Cerebellar nuclear complex (tissue), 1 donor: Measurements from ENCODE around the gene ABCF3.
A peak's percentile ranks its signal among the peaks of the same experiment; 100 is the strongest.

Source experiments
- DNase-seq, 2 experiments: peaks; one replicate each; lab custom pipeline; 2025; lab: John Stamatoyannopoulos, UW

The ABCF3 gene

DNA sequence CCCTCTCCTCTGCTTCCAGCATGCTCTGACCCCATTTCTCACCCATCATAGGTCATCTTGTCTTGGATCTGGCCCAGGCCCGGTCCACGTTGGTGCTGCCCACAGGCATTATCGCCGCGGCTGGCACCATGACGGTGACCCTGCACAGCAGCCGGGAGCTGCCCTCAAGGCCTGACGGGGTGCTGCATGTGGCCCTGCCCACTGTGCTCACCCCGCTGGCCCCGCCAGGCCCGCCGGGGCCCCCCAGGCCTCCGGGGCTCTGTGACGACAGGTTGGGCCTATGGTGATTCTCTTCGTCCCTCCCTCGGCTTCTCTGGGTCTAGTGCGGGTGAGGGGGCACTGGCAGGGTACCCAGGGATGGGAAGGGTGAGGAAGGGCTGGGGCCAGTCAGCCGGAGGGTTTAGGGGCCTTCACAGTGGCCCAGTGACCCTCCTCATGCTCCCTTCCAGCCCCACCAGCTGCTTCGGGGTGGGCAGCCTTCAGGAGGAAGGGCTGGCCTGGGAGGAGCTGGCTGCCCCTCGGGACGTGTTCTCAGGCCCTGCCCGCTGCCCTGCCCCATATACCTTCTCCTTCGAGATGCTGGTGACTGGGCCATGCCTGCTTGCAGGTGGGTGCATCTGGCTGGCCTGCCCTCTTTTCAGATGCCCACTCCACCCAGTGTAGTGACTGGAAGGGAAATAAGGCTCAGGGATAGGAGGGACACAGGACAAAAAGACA lies 47.3 kb downstream of the ABCF3 start:
- DNase-seq, result no peak

DNA sequence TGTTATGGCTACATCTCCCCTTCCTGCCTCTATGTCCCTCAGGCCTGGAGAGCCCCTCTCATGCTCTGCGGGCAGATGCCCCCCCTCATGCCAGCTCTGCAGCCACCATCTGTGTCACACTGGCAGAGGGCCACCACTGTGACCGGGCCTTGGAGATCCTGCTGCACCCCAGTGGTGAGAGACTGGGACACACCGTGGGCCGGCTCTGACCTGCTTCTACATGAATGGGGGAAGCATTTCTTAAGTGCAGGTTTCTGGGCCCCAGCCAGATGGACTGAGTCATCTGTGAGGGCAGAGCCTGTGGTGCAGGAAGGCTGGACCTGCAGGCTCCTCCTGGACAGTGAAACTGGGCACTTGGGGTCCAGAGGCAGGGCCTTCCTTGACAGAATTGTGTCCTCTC lies 48.2 kb downstream of the ABCF3 start:
- peak; percentile 6 to 82 for DNase-seq

DNA sequence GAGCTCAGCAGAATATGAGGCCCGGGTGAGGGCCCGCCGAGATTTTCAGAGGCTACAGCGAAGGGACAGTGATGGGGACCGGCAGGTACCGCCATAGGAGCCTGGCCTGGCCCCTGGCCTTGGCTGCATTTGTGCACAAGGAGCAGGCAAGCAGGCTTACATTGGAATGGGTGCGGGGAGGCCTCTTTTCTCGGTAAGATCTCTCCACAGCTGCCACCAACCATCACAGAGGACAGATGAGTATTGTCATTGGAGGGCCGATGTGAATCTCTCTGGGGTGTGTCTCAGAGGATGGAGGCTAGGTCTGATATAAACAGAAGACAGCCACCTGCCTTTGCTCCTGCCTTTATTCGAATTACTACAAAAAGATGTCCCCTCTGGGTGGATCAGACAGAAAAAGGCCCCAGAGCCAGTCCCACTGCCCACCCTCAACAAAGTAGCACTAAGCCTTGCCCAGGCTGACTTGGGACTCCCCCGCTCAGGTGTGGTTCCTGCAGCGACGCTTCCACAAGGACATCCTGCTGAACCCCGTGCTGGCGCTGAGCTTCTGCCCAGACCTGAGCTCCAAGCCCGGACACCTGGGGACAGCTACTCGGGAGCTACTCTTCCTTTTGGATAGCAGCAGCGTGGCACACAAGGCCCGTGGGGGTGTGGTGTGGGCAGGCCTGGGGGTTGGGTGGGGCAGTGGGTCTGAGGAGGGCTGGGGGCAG lies 48.8 kb downstream of the ABCF3 start:
- DNase-seq, result no peak

DNA sequence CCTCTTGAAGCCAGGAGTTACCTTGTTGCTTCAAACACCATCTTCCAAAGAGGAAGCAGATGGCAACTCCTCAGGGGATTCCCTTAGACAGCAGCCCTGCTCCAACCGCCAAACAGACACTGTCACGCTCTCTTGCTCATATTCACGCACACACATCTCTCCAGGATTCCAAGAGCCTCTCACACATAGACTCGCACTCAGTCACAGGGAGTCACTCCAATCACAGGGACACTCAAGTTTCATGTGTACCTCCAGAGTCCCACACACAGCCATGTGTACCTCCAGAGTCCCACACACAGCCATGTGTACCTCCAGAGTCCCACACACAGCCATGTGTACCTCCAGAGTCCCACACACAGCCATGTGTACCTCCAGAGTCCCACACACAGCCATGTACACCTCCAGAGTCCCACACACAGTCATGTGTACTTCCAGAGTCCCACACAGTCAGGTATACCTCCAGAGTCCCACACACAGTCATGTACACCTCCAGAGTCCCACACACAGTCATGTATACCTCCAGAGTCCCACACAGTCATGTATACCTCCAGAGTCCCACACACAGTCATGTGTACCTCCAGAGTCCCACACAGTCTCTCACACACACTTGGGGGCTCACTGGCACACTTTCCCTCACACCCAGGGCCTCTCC lies 49.5 kb downstream of the ABCF3 start:
- DNase-seq, result no peak

DNA sequence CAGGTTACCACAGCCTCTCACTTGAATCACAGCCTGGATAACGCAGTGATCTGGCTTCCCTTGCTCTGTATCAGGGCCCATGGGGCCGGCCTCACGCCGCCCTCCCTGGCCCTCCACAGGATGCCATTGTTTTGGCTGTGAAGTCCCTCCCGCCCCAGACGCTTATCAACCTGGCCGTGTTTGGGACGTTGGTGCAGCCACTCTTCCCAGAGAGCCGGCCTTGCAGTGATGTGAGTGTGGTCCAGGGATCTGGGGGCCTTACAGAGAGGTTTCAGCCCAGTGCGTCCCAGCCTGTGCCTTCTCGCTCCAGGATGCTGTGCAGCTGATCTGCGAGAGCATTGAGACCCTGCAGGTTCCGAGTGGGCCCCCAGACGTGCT lies 50.0 kb downstream of the ABCF3 start:
- no peak for DNase-seq

DNA sequence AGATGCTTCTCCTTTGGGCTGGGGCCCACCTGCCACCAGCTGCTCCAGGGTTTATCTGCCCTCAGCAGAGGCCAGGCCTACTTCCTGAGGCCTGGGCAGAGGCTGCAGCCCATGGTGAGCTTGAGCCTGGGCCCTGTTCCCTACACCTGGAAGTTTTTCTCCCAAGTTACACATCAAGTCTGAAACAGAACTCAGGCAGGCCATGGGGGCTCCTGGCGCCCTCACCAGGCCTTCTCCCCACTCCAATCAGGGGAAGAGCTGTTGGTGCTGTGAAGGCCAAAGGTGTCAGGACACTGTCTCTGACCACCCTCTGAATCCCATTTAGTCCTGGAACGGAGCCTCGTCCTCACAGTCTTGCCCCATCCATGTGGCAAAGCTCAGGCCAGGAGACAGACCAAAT lies 50.6 kb downstream of the ABCF3 start:
- no peak for DNase-seq

DNA sequence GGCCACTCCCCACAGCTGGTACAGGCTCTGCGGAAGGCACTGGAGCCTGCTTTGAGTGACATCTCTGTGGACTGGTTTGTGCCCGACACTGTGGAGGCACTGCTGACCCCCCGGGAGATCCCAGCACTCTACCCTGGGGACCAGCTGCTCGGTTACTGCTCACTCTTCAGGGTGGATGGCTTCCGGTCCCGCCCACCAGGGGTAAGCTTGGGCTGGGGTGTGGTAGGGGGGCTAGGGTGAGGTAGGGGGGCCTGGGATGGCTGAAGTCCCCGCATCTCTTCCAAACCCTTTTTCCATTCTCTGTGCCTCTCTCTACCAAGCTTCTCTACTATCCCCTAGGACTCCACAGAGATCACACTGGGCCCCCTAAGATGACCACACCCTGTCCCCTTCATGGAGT lies 51.2 kb downstream of the ABCF3 start:
- DNase-seq, result no peak

DNA sequence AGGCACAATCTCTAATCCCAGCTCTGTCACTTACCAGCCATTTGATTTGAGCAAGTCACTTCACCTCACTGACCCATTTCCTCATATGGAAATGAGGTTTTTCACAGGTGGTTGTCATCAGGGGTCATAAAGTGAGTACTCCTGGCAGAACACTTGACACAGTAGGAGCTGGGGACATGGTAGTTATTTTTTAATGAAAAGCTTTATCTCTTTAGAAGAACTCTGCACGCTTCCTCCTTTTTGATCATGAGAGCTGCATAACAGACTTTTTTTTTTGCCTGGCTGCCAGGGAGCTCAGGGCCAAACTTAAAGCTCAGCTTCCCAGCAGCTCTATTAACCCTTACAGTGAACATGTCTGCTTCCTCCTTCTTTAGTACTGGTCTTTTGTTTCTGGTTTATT lies 51.8 kb downstream of the ABCF3 start:
- DNase-seq, result no peak

DNA sequence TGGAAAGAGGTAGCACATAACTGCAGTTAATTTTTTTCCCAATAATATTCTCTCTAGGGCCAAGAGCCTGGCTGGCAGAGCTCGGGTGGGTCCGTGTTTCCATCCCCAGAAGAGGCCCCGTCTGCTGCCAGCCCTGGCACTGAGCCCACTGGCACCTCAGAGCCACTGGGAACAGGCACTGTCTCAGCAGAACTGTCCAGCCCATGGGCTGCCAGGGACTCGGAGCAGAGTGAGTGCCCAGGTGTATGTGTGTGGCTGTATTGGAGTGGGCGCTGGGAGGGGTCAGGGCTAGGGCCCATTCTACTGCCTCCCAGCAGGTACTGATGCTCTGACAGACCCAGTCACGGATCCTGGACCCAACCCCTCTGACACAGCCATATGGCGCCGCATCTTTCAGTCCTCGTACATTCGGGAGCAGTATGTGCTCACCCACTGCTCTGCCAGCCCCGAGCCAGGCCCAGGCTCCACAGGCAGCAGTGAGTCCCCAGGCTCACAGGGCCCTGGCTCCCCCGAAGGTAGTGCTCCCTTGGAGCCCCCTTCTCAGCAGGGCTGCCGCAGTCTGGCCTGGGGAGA lies 52.3 kb downstream of the ABCF3 start:
- DNase-seq, result peak in 1 of 2 experiments; percentile 22

DNA sequence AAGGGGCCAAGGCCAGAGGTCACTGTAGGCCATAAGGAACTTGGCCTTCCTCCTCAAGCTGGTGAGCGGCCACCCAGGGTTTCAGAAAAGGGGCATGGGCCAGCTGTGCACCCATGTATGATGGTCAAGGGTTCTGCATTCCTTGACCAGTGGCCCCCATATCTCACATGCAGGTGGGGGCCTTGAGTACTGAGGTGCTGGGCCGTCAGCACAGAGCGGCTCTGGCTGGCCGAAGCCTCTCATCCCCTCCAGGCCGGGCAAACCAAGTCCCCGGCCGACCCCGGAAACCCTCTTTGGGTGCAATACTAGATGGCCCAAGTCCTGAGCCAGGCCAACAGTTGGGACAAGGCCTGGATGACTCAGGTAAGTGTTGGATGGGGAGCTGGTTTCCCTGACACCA lies 53.2 kb downstream of the ABCF3 start:
- DNase-seq, result no peak

DNA sequence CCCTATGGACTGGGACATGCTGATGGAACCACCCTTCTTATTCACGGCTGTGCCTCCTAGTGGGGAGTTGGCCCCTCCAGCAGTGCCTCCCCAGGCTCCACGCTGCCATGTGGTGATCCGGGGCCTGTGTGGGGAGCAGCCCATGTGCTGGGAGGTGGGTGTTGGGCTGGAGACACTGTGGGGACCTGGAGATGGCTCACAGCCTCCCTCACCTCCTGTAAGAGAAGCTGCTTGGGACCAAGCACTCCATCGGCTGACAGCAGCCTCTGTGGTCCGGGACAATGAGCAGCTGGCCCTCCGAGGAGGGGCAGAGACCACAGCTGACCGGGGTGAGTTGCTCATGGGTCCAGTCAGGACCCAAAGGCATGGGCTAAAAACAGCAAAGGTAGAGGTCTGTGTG lies 53.7 kb downstream of the ABCF3 start:
- DNase-seq, result no peak

DNA sequence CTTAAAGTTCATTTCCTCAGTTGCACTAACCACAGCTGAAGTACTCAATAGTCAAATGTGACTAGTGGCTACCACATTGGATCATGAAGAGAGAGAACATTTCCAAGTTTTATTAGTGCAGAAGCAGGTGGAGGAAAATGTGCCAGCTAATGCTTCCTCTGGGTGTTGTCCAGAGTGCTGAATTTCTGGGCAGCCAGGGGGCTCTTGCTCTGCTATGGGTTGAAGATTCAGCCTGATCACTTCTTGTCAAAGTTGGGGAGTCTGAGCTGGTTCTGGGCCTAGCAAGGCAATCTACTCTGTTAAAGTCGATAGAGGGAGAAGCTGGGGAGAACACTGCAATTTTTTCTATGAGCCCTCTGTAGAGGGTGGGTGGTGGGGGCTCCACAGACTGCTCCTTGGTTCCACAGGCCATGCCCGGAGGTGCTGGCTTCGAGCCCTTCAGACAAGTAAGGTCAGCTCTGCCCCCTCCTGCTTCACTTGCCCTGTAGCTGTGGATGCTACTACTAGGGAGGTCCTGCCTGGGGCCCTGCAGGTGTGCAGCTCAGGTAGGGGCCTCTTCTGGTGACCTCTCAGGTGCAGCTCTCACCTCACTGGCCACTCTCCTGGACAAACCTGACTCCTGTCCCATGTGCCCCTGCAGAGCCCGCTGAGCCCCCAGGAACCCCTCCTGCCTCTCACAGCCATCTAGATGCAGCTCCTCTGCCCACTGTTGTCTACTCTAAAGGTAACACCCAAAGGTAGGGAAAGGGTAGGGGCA lies 54.6 kb downstream of the ABCF3 start:
- DNase-seq, result no peak

DNA sequence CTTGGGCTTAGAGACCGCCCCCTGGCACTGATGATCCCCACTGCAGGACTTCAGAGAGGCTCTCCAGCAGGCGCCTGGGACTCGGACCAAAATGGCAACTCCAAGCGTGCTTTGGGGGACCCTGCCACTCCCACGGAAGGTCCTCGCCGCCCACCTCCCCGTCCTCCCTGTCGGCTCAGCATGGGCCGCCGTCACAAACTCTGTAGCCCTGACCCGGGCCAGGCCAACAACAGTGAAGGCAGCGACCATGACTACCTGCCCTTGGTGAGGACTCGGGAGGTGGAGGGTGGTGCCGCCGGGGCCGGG lies 55.1 kb downstream of the ABCF3 start:
- no peak for DNase-seq

DNA sequence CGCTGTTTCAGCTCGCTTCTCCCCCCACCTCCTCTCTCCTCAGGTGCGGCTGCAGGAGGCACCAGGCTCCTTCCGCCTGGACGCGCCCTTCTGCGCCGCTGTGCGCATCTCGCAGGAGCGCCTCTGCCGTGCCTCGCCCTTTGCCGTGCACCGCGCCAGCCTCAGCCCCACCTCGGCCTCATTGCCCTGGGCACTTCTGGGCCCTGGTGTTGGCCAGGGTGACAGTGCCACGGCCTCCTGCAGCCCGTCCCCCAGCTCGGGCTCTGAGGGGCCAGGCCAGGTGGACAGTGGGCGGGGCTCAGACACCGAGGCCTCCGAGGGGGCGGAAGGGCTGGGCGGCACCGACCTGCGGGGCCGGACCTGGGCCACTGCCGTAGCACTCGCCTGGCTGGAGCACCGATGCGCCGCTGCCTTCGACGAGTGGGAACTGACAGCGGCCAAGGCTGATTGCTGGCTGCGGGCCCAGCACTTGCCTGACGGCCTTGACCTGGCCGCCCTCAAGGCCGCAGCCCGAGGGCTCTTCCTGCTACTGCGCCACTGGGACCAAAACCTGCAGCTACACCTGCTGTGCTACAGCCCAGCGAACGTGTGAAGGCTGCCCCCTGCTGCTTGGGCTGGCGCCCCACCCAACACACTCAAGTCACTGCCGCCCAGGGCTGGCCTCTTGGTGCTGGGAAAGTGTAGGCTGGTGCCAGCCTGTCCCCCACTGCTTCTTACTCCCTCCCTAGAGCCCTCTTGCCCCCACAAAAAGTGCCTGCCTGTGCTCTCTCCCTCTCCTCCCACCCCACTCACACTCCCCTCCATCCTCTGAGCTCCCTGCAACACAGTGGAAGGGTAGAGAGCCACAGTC lies 55.7 kb downstream of the ABCF3 start:
- no peak for DNase-seq

DNA sequence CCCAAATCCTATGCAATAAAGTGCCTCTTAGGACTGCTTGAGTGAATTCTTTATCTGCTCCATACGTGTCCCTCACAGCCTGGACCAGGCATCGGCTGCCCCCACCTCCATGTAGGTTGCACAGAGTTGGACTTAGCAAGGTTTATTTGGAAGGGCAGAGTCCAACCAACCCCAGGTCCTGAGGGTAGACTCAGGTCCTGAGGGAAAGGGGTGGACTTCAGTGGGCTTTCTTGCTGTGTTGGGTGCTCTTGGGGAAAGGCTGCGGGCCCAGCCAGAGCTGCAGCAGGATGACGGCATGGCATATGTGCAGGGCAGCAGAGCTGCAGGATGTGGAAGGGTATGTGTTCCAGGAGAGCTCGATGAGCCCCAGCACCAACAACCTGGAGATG lies 56.3 kb downstream of the ABCF3 start:
- DNase-seq, result no peak
